Body of pancreas (tissue), 4 donors: ENCODE measurements around the gene KRT38.

Source experiments
- CTCF ChIP-seq, 7 experiments: fragments of 450-650 bp in 4 of 7; fragments of 200-600 bp in 3 of 7; sonication (generic) in 3 of 7; IDR thresholded peaks; one replicate each; pipeline ENCODE4 v1.5.1; 2016 to 2019; ENCODE audit warnings: antibody characterized with exemption in 7 of 7
- POLR2A ChIP-seq, 3 donors: fragments of 450-650 bp; IDR thresholded peaks; one replicate each; pipeline ENCODE4 v1.6.1; 2016; ENCODE audit warnings: antibody characterized with exemption in 3 of 3, mild to moderate bottlenecking in 2 of 3

GRCh38 chr17:41452281-41452680 lies 11.5 kb upstream of the KRT38 start:
- TF ChIP-seq POLR2A (IDR thresholded peaks at IDR 0.05) (no peak), CTCF (IDR thresholded peaks at IDR 0.05) (no peak)
